ENCODE measurements around the gene ERRFI1. TPM values are rescaled to one million over a fixed set of nuclear protein-coding genes. Genes with fewer than 3 reads are reported as not detected.

ERRFI1 gene
- total RNA-seq, 4 donors from 2014 or later, result 63.9 to 152 (median 95.9) TPM

- Histone ChIP-seq H3K9me3 (peaks cover 0 to 15% (median 4%) of the 10 kb centered on the region in 4 donors), H3K4me1 (no peaks in the 10 kb centered on the region), H3K27me3 (no peaks in the 10 kb centered on the region), H3K36me3 (no peaks in the 10 kb centered on the region), H3K4me3 (no peak overlapping the region), H3K27ac (no peak overlapping the region)
- 74 to 80% methylated on average over 1 of the region's 1 CpG for WGBS, 2 donors
- TF ChIP-seq POLR2A (IDR thresholded peaks at IDR 0.05) (no peak), EP300 (IDR thresholded peaks at IDR 0.05) (peak in 1 of 2 donors; percentile 48), CTCF (IDR thresholded peaks at IDR 0.05) (no peak)
- peak; percentile 72 to 84 for DNase-seq (ENCODE audit: low spot score in 2 of 2)
Measured at GRCh38 chr1:8040586-8040985, 14.5 kb upstream of the ERRFI1 start.

- H3K4me3 ChIP-seq, result no peak overlapping the region
- no peak for TF ChIP-seq POLR2A (IDR thresholded peaks at IDR 0.05)
- TF ChIP-seq EP300 (IDR thresholded peaks at IDR 0.05), result no peak
- TF ChIP-seq CTCF (IDR thresholded peaks at IDR 0.05), result no peak
- no peaks in the 10 kb centered on the region for H3K27me3 ChIP-seq
- H3K27ac ChIP-seq, result no peak overlapping the region
- WGBS, 2 donors, result 93% methylated on average over 2 of the region's 2 CpGs
- peaks cover 0 to 15% (median 4%) of the 10 kb centered on the region in 4 donors for H3K9me3 ChIP-seq
- no peak for DNase-seq (ENCODE audit: low spot score in 2 of 2)
- H3K36me3 ChIP-seq, result no peaks in the 10 kb centered on the region
- H3K4me1 ChIP-seq, result no peaks in the 10 kb centered on the region
Measured at GRCh38 chr1:8039071-8039470, 13.0 kb upstream of the ERRFI1 start.

DNA sequence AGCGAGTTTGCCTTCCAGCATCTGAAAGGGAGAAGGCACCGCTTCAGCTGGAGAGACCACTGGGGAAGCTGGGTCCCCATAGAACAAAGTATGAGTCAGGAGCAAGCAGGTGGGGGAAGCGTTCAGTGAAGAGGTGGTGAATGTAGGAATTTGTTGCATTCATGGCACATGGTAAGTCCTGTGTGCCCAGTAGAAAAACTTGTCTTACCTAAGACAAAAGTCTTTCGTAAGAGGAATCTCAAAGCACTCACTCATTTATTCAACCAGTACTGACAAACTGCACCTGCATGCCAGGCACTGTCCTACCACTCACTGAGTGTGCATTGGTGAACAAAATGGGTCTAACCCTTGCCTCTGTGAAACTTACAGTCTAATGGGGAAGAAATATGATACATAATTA lies 9.2 kb upstream of the ERRFI1 start:
- no peak for DNase-seq (ENCODE audit: low spot score in 2 of 2)
- TF ChIP-seq CTCF (IDR thresholded peaks at IDR 0.05), result no peak

GRCh38 chr1:8033322-8033721 lies 7.2 kb upstream of the ERRFI1 start:
- H3K4me1 ChIP-seq, result peaks cover 0 to 9% (median 0%) of the 10 kb centered on the region in 4 donors
- H3K27me3 ChIP-seq, result no peaks in the 10 kb centered on the region
- H3K36me3 ChIP-seq, result no peaks in the 10 kb centered on the region
- 79 to 88% methylated on average over 6 of the region's 6 CpGs for WGBS, 2 donors
- no peaks in the 10 kb centered on the region for H3K9me3 ChIP-seq
- TF ChIP-seq EP300 (IDR thresholded peaks at IDR 0.05) (no peak), POLR2A (IDR thresholded peaks at IDR 0.05) (no peak), CTCF (IDR thresholded peaks at IDR 0.05) (no peak)
- H3K4me3 ChIP-seq, result no peak overlapping the region
- no peak overlapping the region for H3K27ac ChIP-seq
- DNase-seq (ENCODE audit: low spot score in 2 of 2), result no peak

More for the DNA sequence above, 9.2 kb upstream of the ERRFI1 start:
- H3K36me3 ChIP-seq, result no peaks in the 10 kb centered on the region
- no peak overlapping the region for H3K4me3 ChIP-seq
- no peaks in the 10 kb centered on the region for H3K4me1 ChIP-seq
- H3K27ac ChIP-seq, result no peak overlapping the region
- WGBS, 2 donors, result 91 to 93% methylated on average over 4 of the region's 4 CpGs
- H3K9me3 ChIP-seq, result no peaks in the 10 kb centered on the region
- H3K27me3 ChIP-seq, result no peaks in the 10 kb centered on the region

GRCh38 chr1:8032366-8032910 lies 6.3 kb upstream of the ERRFI1 start:
- TF ChIP-seq EP300 (IDR thresholded peaks at IDR 0.05), result no peak
- no peak for TF ChIP-seq POLR2A (IDR thresholded peaks at IDR 0.05)
- no peak for TF ChIP-seq CTCF (IDR thresholded peaks at IDR 0.05)
- Histone ChIP-seq H3K4me1 (peaks cover 0 to 18% (median 1%) of the 10 kb centered on the region in 4 donors), H3K27me3 (no peaks in the 10 kb centered on the region), H3K9me3 (no peaks in the 10 kb centered on the region), H3K27ac (no peak overlapping the region), H3K36me3 (no peaks in the 10 kb centered on the region), H3K4me3 (no peak overlapping the region)
- DNase-seq (ENCODE audit: low spot score in 2 of 2), result no peak
- 86 to 88% methylated on average over 3 of the region's 3 CpGs for WGBS, 2 donors

All from tibial nerve (tissue), 4 donors.